Immature natural killer cell (primary cell): Measurements from ENCODE around the gene UTP14C. TPM values are rescaled to one million over a fixed set of nuclear protein-coding genes. Genes with fewer than 3 reads are reported as not detected.
"Not testable (repeated sequence)": the region's sequence is repeated elsewhere in the genome, so short reads cannot be mapped to it uniquely, and the experiment has no call there.

Experiments used
- DNase-seq, 3 donors: peaks; one replicate each; pipeline ENCODE4 v3.0.0; 2022; ENCODE audit warnings: mixed read lengths in 1 of 3
- H3K27ac Mint-ChIP-seq, 6 donors: one replicate each; pipeline ENCODE4 v1.8.0; 2020; ENCODE audit warnings: mixed read lengths in 6 of 6, mild to moderate bottlenecking in 5 of 6, inconsistent platforms in 4 of 6, moderate library complexity in 3 of 6
- H3K27me3 Mint-ChIP-seq, 3 donors: one replicate each; pipeline ENCODE4 v1.8.0; 2020 to 2021; ENCODE audit warnings: low read depth in 3 of 3, mild to moderate bottlenecking in 3 of 3, mixed read lengths in 3 of 3, moderate library complexity in 3 of 3, inconsistent platforms in 1 of 3
- H3K36me3 Mint-ChIP-seq, 3 donors: one replicate each; pipeline ENCODE4 v1.8.0; 2020; ENCODE audit warnings: mixed read lengths in 3 of 3, inconsistent platforms in 2 of 3, mild to moderate bottlenecking in 2 of 3
- H3K4me1 Mint-ChIP-seq, 2 donors: one replicate each; pipeline ENCODE4 v1.8.0; 2020; ENCODE audit warnings: inconsistent platforms in 2 of 2, mild to moderate bottlenecking in 2 of 2, mixed read lengths in 2 of 2, moderate library complexity in 1 of 2
- H3K4me3 Mint-ChIP-seq, 5 donors: one replicate each; pipeline ENCODE4 v1.8.0; 2020; ENCODE audit warnings: mild to moderate bottlenecking in 5 of 5, mixed read lengths in 5 of 5, inconsistent platforms in 3 of 5, moderate library complexity in 3 of 5
- H3K9me3 Mint-ChIP-seq, 6 donors: one replicate each; pipeline ENCODE4 v1.8.0; 2020; ENCODE audit warnings: mild to moderate bottlenecking in 6 of 6, mixed read lengths in 6 of 6, inconsistent platforms in 4 of 6, moderate library complexity in 3 of 6
- polyA plus RNA-seq, 3 donors: library from polyadenylated mRNA; unstranded; fragments of 300-500 nt; fragmentation: Illumina TruSeq; gene quantifications; one replicate each; pipeline ENCODE4 v1.2.3, GENCODE V29; 2021

UTP14C gene, protein sequence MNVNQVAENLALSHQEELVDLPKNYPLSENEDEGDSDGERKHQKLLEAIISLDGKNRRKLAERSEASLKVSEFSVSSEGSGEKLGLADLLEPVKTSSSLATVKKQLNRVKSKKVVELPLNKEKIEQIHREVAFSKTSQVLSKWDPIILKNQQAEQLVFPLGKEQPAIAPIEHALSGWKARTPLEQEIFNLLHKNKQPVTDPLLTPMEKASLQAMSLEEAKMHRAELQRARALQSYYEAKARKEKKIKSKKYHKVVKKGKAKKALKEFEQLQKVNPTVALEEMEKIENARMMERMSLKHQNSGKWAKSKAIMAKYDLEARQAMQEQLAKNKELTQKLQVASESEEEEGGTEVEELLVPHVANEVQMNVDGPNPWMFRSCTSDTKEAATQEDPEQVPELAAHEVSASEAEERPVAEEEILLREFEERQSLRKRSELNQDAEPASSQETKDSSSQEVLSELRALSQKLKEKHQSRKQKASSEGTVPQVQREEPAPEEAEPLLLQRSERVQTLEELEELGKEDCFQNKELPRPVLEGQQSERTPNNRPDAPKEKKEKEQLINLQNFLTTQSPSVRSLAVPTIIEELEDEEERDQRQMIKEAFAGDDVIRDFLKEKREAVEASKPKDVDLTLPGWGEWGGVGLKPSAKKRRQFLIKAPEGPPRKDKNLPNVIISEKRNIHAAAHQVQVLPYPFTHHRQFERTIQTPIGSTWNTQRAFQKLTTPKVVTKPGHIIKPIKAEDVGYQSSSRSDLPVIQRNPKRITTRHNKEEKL
- polyA plus RNA-seq = 1 to 10 TPM; 1.5 to 2.6 (median 2.3) TPM

GRCh38 chr13:52024481-52024880, at the start of gene UTP14C:
Gene UTP14C, plus strand, starts transcription at chr13:52024691. Its CDS starts 4,114 bp downstream, at chr13:52028805.
- Mint-ChIP-seq H3K4me3 (no peak within 1 kb of the TSS), H3K27ac (no peak within 1 kb of the TSS), H3K4me1 (peaks cover 23 to 41% of the 10 kb centered on the region in 2 donors), H3K27me3 (peaks cover 0 to 1% (median 0%) of the 10 kb centered on the region in 3 donors), H3K36me3 (peaks cover 53 to 56% (median 54%) of the 10 kb centered on the region in 3 donors), H3K9me3 (no peaks in the 10 kb centered on the region)
- no peak for DNase-seq

DNA sequence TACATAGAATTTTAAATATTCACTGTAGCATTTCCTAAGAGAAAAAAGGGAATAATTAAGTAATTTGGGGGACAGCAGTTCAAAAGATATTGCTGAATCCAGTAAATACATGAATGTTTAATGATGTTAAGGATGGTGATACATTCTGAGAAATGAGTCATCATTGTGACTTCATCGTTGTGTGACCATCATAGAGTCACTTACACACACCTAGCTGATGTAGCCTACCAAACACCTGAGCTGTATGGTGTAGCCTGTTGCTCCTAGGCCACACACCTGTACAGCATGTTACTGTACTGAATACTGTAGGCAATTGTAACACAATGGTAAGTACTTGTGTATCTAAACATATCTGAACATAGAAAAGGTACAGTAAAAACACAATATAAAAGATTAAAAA, 48.1 kb upstream of the UTP14C start:
- H3K9me3 Mint-ChIP-seq = no peaks in the 10 kb centered on the region
- no peaks in the 10 kb centered on the region for H3K36me3 Mint-ChIP-seq
- no peak for DNase-seq
- peaks cover 1 to 6% (median 1%) of the 10 kb centered on the region in 3 donors for H3K27me3 Mint-ChIP-seq
- H3K27ac Mint-ChIP-seq = no peak overlapping the region
- no peak overlapping the region for H3K4me3 Mint-ChIP-seq
- peaks cover 0 to 4% of the 10 kb centered on the region in 2 donors for H3K4me1 Mint-ChIP-seq

- no peaks in the 10 kb centered on the region for H3K4me1 Mint-ChIP-seq
- H3K27me3 Mint-ChIP-seq = peaks cover under 1 to 6% (median 1%) of the 10 kb centered on the region in 3 donors
- H3K4me3 Mint-ChIP-seq = no peak overlapping the region
- no peak overlapping the region for H3K27ac Mint-ChIP-seq
- no peaks in the 10 kb centered on the region for H3K36me3 Mint-ChIP-seq
- no peaks in the 10 kb centered on the region for H3K9me3 Mint-ChIP-seq
- DNase-seq = no peak
Measured at GRCh38 chr13:51976890-51977289, 47.6 kb upstream of the UTP14C start.

- no peak overlapping the region for H3K27ac Mint-ChIP-seq
- no peaks in the 10 kb centered on the region for H3K4me1 Mint-ChIP-seq
- H3K36me3 Mint-ChIP-seq = no peaks in the 10 kb centered on the region
- no peak for DNase-seq
- no peaks in the 10 kb centered on the region for H3K9me3 Mint-ChIP-seq
- H3K27me3 Mint-ChIP-seq = peaks cover 0 to 3% (median 1%) of the 10 kb centered on the region in 3 donors
- H3K4me3 Mint-ChIP-seq = no peak overlapping the region
Measured at GRCh38 chr13:51977625-51978024, 46.9 kb upstream of the UTP14C start.

DNA sequence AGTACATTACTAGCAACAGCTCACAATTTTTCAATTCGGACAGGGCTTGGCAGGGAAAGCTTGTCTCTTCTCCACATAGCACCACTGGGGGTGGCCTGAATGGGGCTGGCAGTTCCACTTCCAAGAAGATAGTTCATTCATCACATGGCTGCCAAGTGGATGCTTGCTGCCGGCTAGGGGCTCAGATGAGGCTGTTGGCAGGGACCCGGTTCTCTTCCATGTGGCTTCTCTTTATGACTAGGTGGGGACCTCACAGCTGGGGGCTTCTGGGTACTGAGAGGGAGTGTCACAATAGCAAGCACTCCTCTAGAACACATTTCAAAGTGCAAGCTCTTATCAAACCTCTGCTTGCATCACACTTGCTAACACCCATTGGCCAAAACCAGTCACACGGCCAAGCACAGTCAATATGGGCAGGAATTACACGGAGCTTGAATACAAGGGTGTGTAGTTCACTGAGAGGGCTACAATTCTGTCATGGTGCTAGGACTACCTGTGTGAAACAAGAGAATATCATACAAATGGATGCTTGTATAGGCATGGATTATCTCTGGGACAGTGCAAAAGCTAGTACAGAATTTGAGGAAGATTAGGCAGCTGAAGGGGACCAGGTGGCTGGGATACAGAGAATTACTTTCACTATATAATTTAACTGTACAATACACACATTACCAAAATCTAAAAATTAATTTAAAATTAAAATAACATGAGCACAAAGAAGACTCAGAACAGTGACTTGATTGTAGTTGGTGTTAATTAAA, 45.5 kb upstream of the UTP14C start:
- Mint-ChIP-seq H3K27me3 (peaks cover 0 to 5% (median 1%) of the 10 kb centered on the region in 3 donors), H3K4me1 (no peaks in the 10 kb centered on the region), H3K4me3 (no peak overlapping the region), H3K9me3 (no peaks in the 10 kb centered on the region), H3K27ac (no peak overlapping the region), H3K36me3 (no peaks in the 10 kb centered on the region)
- no peak for DNase-seq

DNA sequence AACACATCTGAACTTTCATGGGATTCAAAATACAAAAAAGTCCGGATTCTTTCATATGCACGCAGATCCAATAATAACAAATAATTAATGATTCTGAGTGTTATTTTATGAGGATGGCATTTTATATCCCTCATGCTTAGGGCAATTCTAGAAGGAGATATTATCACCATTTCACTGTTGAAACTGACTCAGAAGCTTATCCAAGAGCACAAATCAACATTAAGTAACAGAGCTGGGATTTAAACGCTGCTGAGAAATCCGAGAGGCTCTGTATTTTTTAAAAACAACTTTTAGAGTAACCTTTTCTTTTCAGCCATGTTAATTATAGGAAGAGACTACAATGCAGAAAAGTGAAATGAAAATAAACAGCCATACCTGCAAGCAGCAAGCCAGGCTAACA, 43.6 kb upstream of the UTP14C start:
- H3K4me3 Mint-ChIP-seq = no peak overlapping the region
- no peak overlapping the region for H3K27ac Mint-ChIP-seq
- DNase-seq = no peak
- H3K9me3 Mint-ChIP-seq = no peaks in the 10 kb centered on the region
- H3K36me3 Mint-ChIP-seq = no peaks in the 10 kb centered on the region
- H3K27me3 Mint-ChIP-seq = peaks cover 0 to 10% (median 1%) of the 10 kb centered on the region in 3 donors
- no peaks in the 10 kb centered on the region for H3K4me1 Mint-ChIP-seq

GRCh38 chr13:51981355-51981754, 43.1 kb upstream of the UTP14C start:
- Mint-ChIP-seq H3K4me3 (no peak overlapping the region), H3K9me3 (no peaks in the 10 kb centered on the region), H3K27ac (no peak overlapping the region), H3K4me1 (no peaks in the 10 kb centered on the region), H3K27me3 (peaks cover 0 to 14% (median 1%) of the 10 kb centered on the region in 3 donors), H3K36me3 (no peaks in the 10 kb centered on the region)
- DNase-seq = no peak

- H3K9me3 Mint-ChIP-seq, DNase-seq, H3K4me3 Mint-ChIP-seq, H3K36me3 Mint-ChIP-seq, H3K27ac Mint-ChIP-seq, H3K4me1 Mint-ChIP-seq: not testable (repeated sequence)
- peaks cover 0 to 26% (median 3%) of the 10 kb centered on the region in 3 donors for H3K27me3 Mint-ChIP-seq
Measured at GRCh38 chr13:51983292-51983691, 41.2 kb upstream of the UTP14C start.

DNA sequence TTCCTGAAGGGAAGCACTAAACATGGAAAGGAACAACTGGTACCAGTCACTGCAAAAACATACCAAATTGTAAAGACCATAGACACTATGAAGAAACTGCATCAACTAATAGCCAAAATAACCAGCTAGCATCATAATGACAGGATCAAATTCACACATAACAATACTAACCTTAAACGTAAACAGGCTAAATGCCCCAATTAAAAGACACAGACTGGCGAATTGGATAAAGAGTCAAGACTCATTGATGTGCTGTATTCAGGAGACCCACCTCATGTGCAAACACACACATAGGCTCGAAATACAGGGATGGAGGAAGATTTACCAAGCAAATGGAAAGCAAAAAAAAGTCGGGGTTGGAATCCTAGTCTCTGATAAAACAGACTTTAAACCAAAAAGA, 39.6 kb upstream of the UTP14C start:
- not testable (repeated sequence) for H3K4me1 Mint-ChIP-seq, DNase-seq, H3K4me3 Mint-ChIP-seq, H3K36me3 Mint-ChIP-seq, H3K27ac Mint-ChIP-seq, H3K9me3 Mint-ChIP-seq
- H3K27me3 Mint-ChIP-seq = peaks cover 2 to 24% (median 3%) of the 10 kb centered on the region in 3 donors

- Mint-ChIP-seq H3K27ac (no peak overlapping the region), H3K4me1 (no peaks in the 10 kb centered on the region), H3K9me3 (peaks cover 0 to 1% (median 0%) of the 10 kb centered on the region in 6 donors), H3K27me3 (peaks cover 2 to 20% (median 6%) of the 10 kb centered on the region in 3 donors), H3K36me3 (no peaks in the 10 kb centered on the region), H3K4me3 (no peak overlapping the region)
- DNase-seq = no peak
Measured at GRCh38 chr13:51988988-51989618, 35.4 kb upstream of the UTP14C start.

GRCh38 chr13:51993713-51994112, 30.8 kb upstream of the UTP14C start:
- Mint-ChIP-seq H3K27me3 (peaks cover 2 to 11% (median 2%) of the 10 kb centered on the region in 3 donors), H3K4me1 (no peaks in the 10 kb centered on the region)

DNA sequence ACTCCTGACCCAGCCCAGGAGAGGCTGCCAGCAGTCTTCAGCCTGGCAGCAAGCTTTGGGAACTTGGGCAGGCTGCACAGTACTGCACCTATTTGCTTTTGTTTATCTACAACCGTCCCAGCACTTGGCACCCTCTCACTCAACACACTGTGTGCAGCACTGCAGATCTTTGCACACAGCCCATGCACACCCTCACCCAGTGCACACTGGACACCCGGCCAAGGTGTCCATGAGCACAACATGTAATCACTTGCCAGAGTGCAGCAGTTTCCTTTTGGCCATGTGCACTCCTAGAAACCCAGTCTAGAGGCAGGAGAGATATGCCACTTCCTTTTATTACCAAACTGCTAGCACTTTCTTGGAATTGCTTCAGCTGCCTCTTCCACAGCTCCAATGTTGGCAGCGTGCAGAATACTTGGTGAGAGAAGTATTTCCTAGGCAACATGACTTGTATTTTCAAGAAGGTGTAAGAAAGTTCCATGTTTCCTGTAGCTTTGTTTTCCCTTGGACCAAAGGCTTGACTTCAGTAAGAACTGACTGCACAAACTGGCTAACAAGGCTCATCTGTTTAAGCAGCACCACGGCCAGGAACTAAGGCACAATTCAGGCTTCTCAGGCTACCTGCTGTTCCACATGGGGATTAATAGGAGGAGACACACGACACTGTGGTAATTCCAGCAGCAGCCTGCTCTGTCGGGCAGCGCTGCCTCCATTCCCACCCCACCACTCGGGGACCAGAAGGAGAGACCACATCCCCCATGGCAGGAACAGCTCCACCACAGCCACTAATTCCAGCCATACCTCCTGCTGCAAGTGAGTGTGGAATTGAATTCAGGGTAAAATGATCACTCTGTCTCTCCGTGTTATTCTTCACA, 28.6 kb upstream of the UTP14C start:
- no peaks in the 10 kb centered on the region for H3K9me3 Mint-ChIP-seq
- no peaks in the 10 kb centered on the region for H3K4me1 Mint-ChIP-seq
- no peak overlapping the region for H3K27ac Mint-ChIP-seq
- H3K27me3 Mint-ChIP-seq = peaks cover 4 to 10% (median 8%) of the 10 kb centered on the region in 3 donors
- H3K4me3 Mint-ChIP-seq = no peak overlapping the region
- no peaks in the 10 kb centered on the region for H3K36me3 Mint-ChIP-seq
- no peak for DNase-seq

More at GRCh38 chr13:51993713-51994112, 30.8 kb upstream of the UTP14C start:
- no peak overlapping the region for H3K27ac Mint-ChIP-seq
- no peak overlapping the region for H3K4me3 Mint-ChIP-seq
- no peak for DNase-seq
- H3K9me3 Mint-ChIP-seq = no peaks in the 10 kb centered on the region
- no peaks in the 10 kb centered on the region for H3K36me3 Mint-ChIP-seq
